ENCODE data around the gene RAC3.

RAC3 gene

GRCh38 chr17:82058855-82059249, 27.4 kb downstream of the RAC3 start:
- no peak for DNase-seq

- no peak for DNase-seq
Observed at GRCh38 chr17:82059272-82060000, 28.0 kb downstream of the RAC3 start.

GRCh38 chr17:82060001-82060380, 28.5 kb downstream of the RAC3 start:
- no peak for DNase-seq

GRCh38 chr17:82060614-82061013, 29.1 kb downstream of the RAC3 start:
- DNase-seq: no peak

GRCh38 chr17:82061047-82061925, 29.8 kb downstream of the RAC3 start:
- no peak for DNase-seq

GRCh38 chr17:82062076-82062983, 30.9 kb downstream of the RAC3 start:
- no peak for DNase-seq

GRCh38 chr17:82062984-82063368, 31.5 kb downstream of the RAC3 start:
- no peak for DNase-seq

GRCh38 chr17:82063424-82064415, 32.2 kb downstream of the RAC3 start:
- DNase-seq: no peak

- DNase-seq: no peak
Observed at GRCh38 chr17:82064433-82065192, 33.1 kb downstream of the RAC3 start.

- DNase-seq: no peak
Observed at GRCh38 chr17:82065193-82065637, 33.7 kb downstream of the RAC3 start.

GRCh38 chr17:82065638-82066303, 34.3 kb downstream of the RAC3 start, which contains the start of gene DUS1L:
DUS1L (minus strand) TSS chr17:82065804; CDS start chr17:82065059, 745 bp downstream.
- no peak for DNase-seq

- DNase-seq: no peak
Observed at GRCh38 chr17:82070611-82071010, 39.1 kb downstream of the RAC3 start.

- no peak for DNase-seq
Observed at GRCh38 chr17:82072827-82073226, 41.3 kb downstream of the RAC3 start.

GRCh38 chr17:82073446-82073845, 42.0 kb downstream of the RAC3 start:
- no peak for DNase-seq

GRCh38 chr17:82076018-82076784, 44.7 kb downstream of the RAC3 start:
- DNase-seq: no peak

- DNase-seq: no peak
Observed at GRCh38 chr17:82076785-82077591, 45.5 kb downstream of the RAC3 start.

GRCh38 chr17:82077617-82078358, 46.3 kb downstream of the RAC3 start:
- DNase-seq: no peak

GRCh38 chr17:82078433-82078832, 47.0 kb downstream of the RAC3 start:
- no peak for DNase-seq

Measured in NCI-H1092 (cell line).